HFF-Myc (cell line): Measurements from ENCODE around the gene CXXC5.

Source experiments
- DNase-seq: peaks from one replicate; pipeline ENCODE4 v3.0.0-alpha.2; 2011; ENCODE audit warnings: low read depth; ENCODE audit errors: extremely low read depth
- H3K4me3 ChIP-seq: replicated peaks from 2 replicates; pipeline ENCODE4 v1.5.1; 2011; ENCODE audit warnings: low read depth, mild to moderate bottlenecking, control low read depth, low read length
- CTCF ChIP-seq: IDR thresholded peaks from 2 replicates; pipeline ENCODE4 v1.5.1; 2012; ENCODE audit warnings: mild to moderate bottlenecking, low read depth, low read length, control low read depth; ENCODE audit errors: missing control alignments

The CXXC5 gene

GRCh38 chr5:139638736-139639618 is 9.2 kb upstream of the CXXC5 start:
- H3K4me3 ChIP-seq = no peak overlapping the region
- DNase-seq = no peak

GRCh38 chr5:139639619-139640380 is 8.3 kb upstream of the CXXC5 start:
- H3K4me3 ChIP-seq = no peak overlapping the region
- no peak for TF ChIP-seq CTCF
- no peak for DNase-seq

More at GRCh38 chr5:139638736-139639618, 9.2 kb upstream of the CXXC5 start:
- TF ChIP-seq CTCF = no peak

GRCh38 chr5:139640421-139641115 is 7.6 kb upstream of the CXXC5 start:
- DNase-seq = no peak
- no peak overlapping the region for H3K4me3 ChIP-seq
- TF ChIP-seq CTCF = no peak

- no peak for DNase-seq
- TF ChIP-seq CTCF = no peak
- H3K4me3 ChIP-seq = no peak overlapping the region
Measured at GRCh38 chr5:139641116-139642080, 6.8 kb upstream of the CXXC5 start.

GRCh38 chr5:139642213-139642612 is 5.9 kb upstream of the CXXC5 start:
- no peak overlapping the region for H3K4me3 ChIP-seq
- DNase-seq = no peak
- no peak for TF ChIP-seq CTCF
